NCI-H1436 (cell line): ENCODE measurements around the gene SUPT16H.
"Not testable (repeated sequence)": the region's sequence is repeated elsewhere in the genome, so short reads cannot be mapped to it uniquely, and the experiment has no call there.

Experiments
- DNase-seq: peaks from one replicate; lab custom pipeline; 2025; lab: John Stamatoyannopoulos, UW

The SUPT16H gene

GRCh38 chr14:21367582-21368144 lies 16.2 kb downstream of the SUPT16H start:
- DNase-seq = no peak

DNA sequence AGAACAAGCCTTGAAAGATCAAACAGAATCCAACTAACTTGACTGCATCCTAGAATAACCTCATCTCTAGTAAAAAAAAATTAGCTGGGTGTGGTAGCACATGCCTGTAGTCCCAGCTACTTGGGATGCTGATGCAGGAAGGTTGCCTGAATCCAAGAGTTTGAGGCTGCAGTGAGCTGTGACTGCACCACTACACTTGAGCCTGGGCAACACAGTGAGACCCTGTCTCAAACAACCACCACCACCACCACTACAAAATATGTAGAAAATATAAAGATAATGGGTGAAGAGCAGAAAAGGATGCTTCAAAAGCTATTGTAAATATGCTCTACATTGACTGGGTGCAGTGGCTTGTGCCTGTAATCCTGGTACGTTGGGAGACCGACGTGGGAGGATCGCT lies 27.3 kb downstream of the SUPT16H start:
- DNase-seq = no peak

- DNase-seq = no peak
Measured at GRCh38 chr14:21352587-21352986, 31.2 kb downstream of the SUPT16H start.

DNA sequence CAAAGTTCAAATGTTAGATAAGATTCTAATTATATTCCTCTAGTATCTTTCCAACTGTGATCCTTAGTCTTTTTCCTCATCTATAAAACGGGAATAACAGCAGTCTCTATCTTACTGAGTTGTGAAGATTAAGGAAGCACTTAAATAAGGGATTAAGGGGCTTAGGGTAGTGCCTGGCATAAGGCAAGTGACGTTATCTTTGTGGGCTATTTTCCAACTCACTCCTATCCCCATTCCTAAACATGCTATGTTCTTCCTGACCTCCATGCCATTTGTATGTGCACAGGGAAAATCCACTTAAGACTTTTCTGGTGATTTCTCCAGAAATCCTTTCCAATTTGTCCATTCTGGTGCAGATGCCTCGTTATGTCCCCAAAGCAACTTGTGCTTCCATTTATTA lies 33.3 kb downstream of the SUPT16H start:
- no peak for DNase-seq

- DNase-seq = no peak
Measured at GRCh38 chr14:21347201-21347600, 36.6 kb downstream of the SUPT16H start.

- DNase-seq = no peak
Measured at GRCh38 chr14:21346532-21347135, 37.2 kb downstream of the SUPT16H start.

DNA sequence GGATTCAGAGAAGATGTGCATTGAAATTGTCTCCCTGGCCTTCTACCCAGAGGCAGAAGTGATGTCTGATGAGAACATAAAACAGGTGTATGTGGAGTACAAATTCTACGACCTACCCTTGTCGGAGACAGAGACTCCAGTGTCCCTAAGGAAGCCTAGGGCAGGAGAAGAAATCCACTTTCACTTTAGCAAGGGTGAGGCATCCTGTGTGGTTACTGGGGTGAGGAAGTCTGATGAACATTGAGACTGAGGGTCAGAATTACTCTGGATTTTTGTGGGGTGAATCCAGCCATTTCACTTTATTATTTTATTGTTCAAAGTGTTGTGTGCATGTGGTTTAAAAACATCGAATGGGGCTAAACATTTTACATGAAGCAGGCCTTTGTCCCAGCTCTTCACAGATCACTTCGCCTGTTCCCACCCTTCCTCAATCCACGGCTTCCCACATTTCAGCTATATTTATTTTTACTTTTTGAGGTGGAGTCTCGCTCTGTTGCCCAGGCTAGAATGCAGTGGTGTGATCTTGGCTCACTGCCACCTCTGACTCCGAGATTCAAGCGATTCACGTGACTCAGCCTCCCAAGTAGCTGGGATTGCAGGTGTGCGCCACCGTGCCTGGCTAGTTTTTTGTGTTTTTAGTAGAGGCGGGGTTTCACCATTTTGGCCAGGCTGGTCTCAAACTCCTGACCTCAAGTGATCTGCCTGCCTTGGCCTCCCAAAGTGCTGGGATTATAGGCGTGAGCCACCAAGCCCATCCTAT lies 40.6 kb downstream of the SUPT16H start:
- no peak for DNase-seq

GRCh38 chr14:21334202-21334906 lies 49.5 kb downstream of the SUPT16H start:
- no peak for DNase-seq

- no peak for DNase-seq
Measured at GRCh38 chr14:21332950-21333349, 50.9 kb downstream of the SUPT16H start.

- no peak for DNase-seq
Measured at GRCh38 chr14:21326972-21327371, 56.8 kb downstream of the SUPT16H start.

DNA sequence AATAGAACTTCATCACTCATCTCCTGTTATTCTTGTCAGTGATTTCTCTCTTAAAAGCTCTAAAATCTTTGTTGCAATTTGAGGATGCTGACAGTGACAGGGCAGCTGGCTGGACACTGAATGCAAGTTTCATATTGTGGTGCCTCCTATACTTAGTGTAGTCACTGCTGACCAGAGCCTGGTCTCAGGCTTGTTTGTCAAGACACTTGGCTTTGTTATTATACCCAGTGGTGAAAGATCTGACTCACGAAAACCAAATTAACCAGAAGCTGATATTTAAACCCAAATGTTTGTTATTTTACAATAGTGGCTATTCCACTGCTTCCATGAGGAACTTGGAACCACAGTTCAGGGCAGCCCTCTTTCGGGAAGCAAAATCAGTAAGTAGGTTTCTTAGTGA lies 61.1 kb downstream of the SUPT16H start:
- DNase-seq = no peak

DNA sequence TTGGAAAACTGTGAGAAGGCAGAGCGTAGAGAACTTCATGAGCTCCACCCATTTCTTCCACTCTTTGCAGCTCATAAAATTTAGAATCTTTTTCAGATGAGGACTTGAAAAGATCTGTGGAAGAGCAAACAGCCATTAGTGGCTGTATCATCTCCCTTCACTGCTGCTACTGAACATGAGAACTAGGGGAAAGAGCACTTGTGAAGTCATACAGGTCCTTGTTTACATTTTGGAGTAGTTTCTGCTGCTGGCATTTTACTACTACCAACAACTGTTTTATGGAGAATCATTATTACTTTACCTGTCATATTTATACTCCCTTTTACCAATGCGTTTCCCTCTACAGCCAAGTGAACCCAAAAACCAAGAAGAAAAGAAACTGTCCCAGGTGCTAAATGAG lies 62.9 kb downstream of the SUPT16H start:
- DNase-seq = no peak

DNA sequence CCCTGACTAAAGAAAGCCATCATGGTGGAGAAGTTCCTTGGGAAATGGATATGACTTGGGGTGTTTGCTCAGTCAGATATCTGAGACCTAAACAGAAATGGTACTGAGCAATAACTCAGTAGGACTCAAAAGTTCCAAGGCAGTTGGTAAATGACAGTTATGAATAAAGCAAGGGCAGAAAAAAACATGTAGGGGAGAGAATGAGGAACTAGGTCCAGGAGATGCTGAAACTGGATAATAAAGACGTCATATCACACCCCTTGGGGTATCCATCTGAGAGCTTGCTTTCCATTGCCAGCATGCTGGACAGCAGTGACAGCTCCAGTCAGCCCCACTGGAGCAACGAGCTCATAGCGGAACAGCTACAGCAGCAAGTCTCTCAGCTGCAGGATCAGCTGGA lies 66.4 kb downstream of the SUPT16H start:
- DNase-seq = no peak

DNA sequence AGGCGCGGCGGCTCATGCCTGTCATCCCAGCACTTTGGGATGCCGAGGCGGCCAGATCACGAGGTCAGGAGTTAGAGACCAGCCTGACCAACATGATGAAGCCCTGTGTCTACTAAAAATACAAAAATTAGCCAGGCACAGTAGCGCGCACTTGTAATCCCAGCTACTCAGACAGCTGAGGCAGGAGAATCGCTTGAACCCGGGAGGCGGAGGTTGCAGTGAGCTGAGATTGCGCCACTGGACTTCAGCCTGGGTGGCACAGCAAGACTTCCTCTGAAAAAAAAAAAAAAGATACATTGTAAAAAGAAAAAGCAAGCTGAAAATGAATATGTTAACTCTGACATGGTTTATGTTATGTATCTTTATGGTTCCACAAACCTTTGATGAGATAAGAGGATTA lies 70.3 kb downstream of the SUPT16H start:
- DNase-seq = no peak

- no peak for DNase-seq
Measured at GRCh38 chr14:21311614-21312013, 72.2 kb downstream of the SUPT16H start.

DNA sequence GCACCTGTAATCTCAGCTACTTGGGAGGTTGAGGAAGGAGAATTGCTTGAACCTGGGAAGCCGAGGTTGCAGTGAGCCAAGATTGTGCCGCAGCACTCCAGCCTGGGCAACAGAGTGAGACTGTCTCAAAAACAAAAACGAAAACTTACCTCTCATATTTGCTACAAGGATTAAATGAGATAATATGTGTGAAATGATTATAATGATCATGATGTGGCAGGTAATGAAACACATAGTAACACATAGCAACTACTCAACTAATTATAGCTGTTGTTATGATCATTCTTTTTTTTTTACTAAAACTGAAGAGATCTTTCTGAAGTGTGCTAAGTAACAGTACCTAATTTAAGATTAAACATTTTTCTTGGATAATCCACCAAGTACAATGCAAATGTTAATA lies 73.9 kb downstream of the SUPT16H start:
- DNase-seq = no peak

GRCh38 chr14:21309238-21309636 lies 74.6 kb downstream of the SUPT16H start:
- DNase-seq = no peak

- DNase-seq = peak; percentile 95
Measured at GRCh38 chr14:21308479-21309237, 75.2 kb downstream of the SUPT16H start.

DNA sequence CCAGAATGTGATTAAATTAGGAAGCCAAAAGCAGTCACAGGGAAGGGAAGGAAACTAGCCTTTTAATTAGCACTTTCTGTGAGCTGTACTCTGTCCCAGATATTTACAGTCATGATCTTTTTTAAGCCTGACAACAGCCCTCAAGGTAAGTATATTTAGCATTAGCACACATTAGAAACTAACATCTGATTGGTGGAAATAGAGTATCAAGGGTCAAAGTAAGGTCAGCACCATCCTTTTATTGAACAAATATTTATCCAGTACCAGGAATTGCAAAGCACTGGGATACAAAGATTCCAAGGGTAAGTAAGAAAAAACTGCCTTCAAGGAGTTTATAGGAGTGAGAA lies 75.7 kb downstream of the SUPT16H start:
- no peak for DNase-seq

DNA sequence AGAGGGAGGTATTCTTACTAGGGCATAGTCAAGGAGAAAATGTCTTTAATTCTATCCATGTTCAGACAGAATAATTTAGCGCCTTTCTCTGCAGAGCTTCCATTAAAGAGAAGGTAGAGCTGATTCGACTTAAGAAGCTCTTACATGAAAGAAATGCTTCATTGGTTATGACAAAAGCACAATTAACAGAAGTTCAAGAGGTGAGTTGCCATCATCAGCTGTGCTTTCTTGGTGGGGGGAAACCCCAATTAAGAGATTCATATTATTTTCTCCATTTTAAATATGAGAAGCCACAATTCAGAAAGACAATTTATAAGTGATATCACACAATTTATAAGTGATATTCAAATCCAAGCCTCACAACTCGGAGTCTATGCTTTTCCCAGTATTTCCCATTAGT lies 76.2 kb downstream of the SUPT16H start:
- DNase-seq = no peak

GRCh38 chr14:21302836-21303140 lies 81.0 kb downstream of the SUPT16H start:
- not testable (repeated sequence) for DNase-seq

GRCh38 chr14:21302013-21302835 lies 81.6 kb downstream of the SUPT16H start:
- DNase-seq = no peak
